ENCODE measurements around the gene C9orf72.
A peak's percentile ranks its signal among the peaks of the same experiment; 100 is the strongest.

Gene C9orf72

DNA sequence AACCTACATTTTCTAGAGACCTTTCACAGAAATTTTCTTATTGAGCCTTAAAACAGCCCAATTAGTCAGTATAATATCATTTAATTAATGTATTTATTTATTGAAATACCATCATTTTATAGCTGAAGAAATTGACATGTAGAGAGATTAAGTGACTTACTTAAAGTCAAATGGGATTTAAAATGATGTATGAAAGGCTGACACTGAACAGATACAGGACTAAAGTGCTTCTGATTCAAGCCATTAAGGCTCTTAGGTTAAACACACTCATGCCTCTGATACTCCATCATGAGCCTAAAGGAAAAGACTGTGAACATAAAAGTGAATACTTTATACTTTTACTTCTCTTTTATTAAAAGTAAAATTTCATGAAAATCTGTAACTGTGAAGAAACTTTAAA is 12.8 kb downstream of the C9orf72 start:
- TF ChIP-seq, protein P1, sequence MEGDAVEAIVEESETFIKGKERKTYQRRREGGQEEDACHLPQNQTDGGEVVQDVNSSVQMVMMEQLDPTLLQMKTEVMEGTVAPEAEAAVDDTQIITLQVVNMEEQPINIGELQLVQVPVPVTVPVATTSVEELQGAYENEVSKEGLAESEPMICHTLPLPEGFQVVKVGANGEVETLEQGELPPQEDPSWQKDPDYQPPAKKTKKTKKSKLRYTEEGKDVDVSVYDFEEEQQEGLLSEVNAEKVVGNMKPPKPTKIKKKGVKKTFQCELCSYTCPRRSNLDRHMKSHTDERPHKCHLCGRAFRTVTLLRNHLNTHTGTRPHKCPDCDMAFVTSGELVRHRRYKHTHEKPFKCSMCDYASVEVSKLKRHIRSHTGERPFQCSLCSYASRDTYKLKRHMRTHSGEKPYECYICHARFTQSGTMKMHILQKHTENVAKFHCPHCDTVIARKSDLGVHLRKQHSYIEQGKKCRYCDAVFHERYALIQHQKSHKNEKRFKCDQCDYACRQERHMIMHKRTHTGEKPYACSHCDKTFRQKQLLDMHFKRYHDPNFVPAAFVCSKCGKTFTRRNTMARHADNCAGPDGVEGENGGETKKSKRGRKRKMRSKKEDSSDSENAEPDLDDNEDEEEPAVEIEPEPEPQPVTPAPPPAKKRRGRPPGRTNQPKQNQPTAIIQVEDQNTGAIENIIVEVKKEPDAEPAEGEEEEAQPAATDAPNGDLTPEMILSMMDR (IDR thresholded peaks at IDR 0.05; ENCODE audit: control insufficient read depth, insufficient read depth, low read depth, low read length, missing control alignments): no peak

GRCh38 chr9:27558307-27558706 is 15.0 kb downstream of the C9orf72 start:
- TF ChIP-seq, protein P1 (IDR thresholded peaks at IDR 0.05; ENCODE audit: control insufficient read depth, insufficient read depth, low read depth, low read length, missing control alignments): no peak
- no peak for DNase-seq (ENCODE audit: low read depth)
- no peak overlapping the region for H3K4me3 ChIP-seq (ENCODE audit: control insufficient read depth, low read depth, low read length)

More for the DNA sequence above, 12.8 kb downstream of the C9orf72 start:
- no peak for DNase-seq (ENCODE audit: low read depth)
- no peak overlapping the region for H3K4me3 ChIP-seq (ENCODE audit: control insufficient read depth, low read depth, low read length)

GRCh38 chr9:27556470-27556869 is 16.8 kb downstream of the C9orf72 start:
- no peak overlapping the region for H3K4me3 ChIP-seq (ENCODE audit: control insufficient read depth, low read depth, low read length)
- TF ChIP-seq, protein P1 (IDR thresholded peaks at IDR 0.05; ENCODE audit: control insufficient read depth, insufficient read depth, low read depth, low read length, missing control alignments): no peak
- DNase-seq (ENCODE audit: low read depth): no peak

- DNase-seq (ENCODE audit: low read depth): no peak
- H3K4me3 ChIP-seq (ENCODE audit: control insufficient read depth, low read depth, low read length): no peak overlapping the region
- TF ChIP-seq, protein P1 (IDR thresholded peaks at IDR 0.05; ENCODE audit: control insufficient read depth, insufficient read depth, low read depth, low read length, missing control alignments): no peak
Observed at GRCh38 chr9:27554712-27555111, 18.6 kb downstream of the C9orf72 start.

DNA sequence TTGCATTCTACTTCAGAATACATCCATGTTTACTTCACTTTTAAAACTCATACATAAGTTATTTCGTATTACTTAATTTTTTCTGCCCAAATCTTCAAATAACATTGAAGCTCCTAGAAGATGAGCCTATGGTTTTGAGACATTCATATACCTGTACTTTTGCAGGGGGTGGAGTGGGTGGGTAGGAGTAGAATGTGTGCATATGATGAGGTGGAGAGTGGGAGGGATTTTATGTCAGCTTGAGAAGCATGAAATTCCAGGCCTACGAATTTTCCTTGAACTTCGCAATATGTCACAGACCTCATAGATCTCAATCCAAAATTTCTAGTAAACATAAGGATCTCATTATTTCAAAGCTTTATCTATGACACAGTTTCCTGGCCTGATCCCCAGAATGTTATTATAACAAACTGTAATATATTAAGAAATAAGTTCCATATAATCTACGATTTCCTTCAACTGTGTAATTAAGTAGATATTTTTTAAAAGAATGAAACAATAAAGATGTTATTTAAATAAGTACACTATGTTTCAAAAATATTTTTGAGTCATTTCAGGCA is 24.0 kb downstream of the C9orf72 start:
- no peak overlapping the region for H3K4me3 ChIP-seq (ENCODE audit: control insufficient read depth, low read depth, low read length)
- TF ChIP-seq, protein P1 (IDR thresholded peaks at IDR 0.05; ENCODE audit: control insufficient read depth, insufficient read depth, low read depth, low read length, missing control alignments): no peak
- DNase-seq (ENCODE audit: low read depth): no peak

- no peak for DNase-seq (ENCODE audit: low read depth)
- no peak overlapping the region for H3K4me3 ChIP-seq (ENCODE audit: control insufficient read depth, low read depth, low read length)
- TF ChIP-seq, protein P1 (IDR thresholded peaks at IDR 0.05; ENCODE audit: control insufficient read depth, insufficient read depth, low read depth, low read length, missing control alignments): peak; percentile 39
Observed at GRCh38 chr9:27548055-27548741, 25.1 kb downstream of the C9orf72 start.
